ENCODE measurements around the gene AXDND1.

Gene AXDND1

DNA sequence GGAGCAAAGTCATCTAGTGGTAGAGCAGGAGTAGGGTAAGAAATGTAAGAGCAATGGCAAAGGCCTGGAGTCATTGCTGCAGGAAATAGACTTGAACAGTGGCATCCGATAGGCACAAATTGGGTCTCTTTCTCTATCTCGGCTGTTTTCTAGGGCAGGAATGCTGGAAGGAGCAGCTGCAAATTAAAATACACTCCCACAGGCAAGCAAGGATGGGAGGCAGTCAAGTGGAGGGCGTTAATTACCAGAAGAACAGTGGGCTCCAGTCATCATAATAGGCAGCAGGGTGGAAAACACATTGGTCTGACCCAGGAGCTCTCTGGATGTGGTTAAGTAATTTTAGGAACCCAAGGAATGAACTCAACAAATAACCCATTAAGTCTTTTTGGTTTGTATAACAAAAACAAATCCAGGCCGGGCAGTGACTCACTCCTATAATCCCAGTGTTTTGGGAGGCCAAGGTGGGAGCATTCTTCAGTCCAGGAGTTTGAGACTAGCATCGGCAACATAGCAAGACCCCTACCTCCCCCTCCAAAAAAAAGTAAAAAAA is 218.1 kb downstream of the AXDND1 start:
- no peak for DNase-seq

DNA sequence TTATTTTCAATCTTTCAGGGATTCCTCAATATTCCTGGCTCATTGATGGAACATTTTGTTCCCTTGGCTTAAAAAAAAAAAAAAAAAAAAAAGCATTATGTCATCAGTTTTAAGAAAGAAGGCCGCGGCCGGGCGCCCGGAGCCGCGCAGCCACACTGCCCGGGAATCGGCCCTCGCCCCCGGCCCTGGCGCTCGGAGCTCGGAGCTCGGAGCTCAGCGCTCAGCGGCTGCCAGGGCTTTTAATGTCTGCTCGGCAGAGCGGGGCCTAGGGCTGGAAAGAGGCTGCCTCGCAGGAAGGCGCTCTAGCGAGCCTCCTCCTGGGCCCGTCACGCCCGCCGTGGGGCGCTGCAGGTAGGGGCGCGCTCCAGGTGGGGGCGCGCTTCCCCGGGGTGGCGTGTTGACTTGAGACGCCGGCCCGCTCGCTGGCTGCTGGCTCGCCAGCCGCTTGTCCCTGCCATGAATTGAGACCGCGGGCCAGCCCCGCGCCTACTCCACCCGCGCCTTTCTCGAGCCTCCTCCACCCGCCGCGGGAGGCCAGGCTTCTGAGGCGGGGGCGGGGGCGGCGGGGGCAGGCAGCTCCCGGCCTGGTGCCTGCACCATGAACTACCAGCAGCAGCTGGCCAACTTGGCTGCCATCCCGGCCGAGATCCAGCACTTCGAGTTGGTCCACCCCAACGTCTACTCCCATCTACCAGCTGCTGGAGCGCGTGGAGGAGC is 220.5 kb downstream of the AXDND1 start:
- peak; percentile 56 for DNase-seq

DNA sequence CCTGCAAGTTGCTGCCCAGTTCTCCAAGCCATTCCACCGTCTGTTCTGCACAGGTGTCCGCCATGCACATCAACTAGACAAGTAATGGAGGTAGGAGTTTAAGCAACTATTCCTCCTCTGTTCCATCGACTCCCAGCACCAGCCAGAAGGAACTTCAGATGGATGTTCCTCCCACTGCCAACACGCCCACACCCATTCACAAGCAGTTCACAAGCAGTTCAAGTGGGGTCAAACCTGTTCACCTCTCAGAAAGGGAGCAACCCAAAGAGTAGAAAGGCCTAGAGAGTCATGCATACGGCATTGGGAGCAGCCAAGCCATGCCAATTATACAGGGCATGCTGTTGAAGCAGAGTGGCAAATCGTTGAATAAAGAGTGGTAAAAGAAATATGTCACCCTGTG is 221.6 kb downstream of the AXDND1 start:
- DNase-seq, result no peak

DNA sequence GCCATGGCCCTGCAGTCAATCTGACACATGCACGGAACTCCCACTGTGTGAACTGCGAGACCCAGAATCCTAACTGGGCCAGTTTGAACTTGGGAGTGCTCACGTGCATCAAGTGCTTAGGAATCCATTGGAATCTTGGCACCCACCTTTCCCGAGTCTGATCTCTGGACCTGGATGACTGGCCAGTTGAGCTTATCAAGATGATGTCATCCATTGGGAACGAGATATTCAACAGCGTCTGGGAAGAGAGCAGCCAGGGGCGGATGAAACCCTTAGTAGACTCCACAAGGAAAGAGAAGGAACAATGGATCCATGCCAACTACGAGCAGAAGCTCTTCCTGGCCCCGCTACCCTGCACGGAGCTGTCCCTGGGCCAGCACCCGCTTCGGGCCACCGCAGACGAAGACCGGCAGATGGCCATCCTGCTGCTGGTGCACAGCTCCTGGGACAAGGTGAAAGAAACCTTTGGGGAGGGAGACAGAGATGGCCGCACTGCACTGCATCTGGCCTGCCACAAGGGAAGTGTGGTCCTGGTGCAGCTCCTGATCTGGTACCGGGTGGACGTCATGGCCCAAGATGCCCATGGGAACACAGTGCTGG is 222.8 kb downstream of the AXDND1 start:
- DNase-seq, result no peak

DNA sequence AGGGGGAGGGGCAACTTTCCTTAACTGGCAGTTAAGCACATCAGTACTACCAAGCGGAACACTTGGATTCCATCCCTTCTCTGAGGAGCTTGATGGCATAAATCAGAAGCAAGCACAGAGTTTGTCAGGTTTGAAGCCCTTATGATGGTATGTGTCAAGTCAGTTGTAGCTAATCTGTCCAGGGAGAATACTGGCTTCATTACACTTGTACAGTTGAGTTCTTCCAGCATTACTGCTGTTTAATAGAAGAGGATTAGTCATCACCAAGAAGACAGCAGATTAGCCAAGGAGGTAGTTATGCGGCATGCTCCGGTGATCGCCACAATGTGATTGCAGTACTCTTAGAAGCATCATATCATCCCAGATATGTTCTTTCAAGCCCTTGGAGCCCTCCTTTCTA is 223.7 kb downstream of the AXDND1 start:
- DNase-seq, result no peak

DNA sequence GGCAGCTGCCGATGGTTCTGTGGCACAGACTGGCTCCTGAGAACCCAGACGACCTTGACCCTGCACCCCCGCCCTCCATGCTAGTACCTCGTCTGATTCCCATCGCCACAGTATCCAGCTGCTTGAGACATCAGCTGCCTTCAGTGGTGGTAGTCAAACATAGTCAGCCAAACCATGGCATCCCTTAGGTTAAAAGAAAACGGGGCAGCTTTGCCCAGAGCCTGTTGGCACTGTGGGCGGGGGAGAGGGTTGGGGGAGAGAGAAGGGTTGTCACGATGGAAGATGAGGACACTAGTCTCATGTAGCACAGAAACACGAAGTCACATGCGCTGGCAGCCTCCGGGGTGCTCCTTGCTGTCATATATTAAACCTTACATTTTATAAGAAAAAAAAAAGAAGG is 224.9 kb downstream of the AXDND1 start:
- no peak for DNase-seq

DNA sequence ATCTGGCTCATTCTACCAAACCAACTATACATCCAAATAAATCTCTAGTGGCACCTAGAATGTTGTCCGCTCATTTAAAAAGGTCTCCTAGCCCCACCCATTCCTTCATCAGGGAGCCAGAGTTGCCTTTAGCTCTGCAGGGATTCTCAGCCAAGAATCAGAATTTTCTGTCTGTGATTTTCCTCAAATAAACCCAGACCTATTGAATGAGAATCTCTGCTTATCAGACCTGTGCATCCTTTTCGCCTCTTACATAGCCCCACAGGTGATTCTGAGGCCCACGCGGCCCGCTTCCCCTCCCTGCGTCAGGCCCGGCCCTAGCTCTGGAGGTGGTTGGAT is 225.5 kb downstream of the AXDND1 start:
- DNase-seq, result no peak

DNA sequence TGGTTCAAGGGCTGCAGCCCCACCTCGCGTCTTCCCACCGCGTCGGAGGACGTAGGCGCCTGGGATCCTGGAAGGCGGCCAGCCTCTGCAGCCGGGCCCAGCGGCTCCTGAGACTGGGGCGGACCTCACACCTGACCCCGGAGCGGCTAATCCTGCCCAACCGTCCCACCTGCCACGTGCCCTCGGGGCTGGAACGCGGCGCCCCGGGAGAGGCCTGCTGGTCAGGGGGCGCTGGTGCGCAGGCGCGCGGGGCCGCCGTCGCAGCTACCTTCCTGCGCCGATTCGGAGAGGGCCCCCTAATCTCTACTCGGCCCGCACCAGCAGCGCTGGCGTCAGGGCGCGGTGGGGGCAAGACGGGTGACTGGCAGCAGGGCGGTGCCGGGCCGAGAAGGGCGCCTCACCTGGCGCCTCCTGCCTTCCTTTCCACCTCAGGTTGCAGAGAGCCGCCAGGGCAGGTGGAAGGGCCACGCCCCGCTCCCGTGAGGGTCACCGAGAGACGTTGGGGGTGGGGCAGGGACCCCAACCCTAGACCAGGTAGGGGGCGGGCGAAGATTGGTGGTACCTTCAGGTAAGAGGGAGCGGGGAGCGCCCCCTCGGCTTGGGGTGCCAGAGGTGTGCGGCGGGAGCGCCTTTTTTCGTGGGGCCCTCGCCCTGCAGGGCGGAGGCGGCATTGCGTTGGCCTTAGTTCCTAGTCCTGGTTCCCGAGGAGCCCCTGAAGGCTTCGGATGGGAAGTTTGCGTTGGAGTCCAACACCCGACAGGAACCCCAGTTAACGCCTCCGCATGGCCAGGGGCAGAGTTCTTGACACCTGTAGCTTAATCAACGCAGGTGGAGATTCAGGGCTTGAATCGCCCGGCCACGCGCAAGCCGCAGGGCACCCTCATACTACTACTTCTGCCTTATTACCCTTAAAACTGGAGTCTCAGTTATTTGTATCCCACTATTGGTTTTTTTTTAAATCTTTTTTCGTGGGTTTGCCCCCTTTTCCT is 226.1 kb downstream of the AXDND1 start, which contains the start of gene TDRD5:
Gene TDRD5, plus strand, starts transcription at position 241 of the 989 bp plus-strand sequence. CDS start 784 bp downstream, outside the sequence.
- DNase-seq, result peak; percentile 28

DNA sequence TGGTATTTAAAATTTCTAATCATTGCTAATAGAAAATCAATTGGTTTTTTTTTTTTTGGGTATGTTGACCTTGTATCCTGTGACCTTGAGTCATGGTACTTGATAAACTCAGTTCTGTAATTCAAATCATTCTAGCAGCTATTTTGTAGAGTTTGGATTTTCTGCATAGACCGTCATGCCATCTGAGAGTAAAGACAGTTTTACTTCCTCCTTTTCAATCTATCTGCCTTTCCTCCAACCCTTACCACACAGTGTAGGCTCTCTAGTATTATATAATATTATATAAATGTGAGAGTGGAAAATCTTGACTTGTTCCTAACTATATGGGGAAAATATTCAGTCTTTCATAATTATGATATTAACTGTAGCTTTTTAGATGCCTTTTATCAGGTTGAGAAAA is 232.9 kb downstream of the AXDND1 start:
- no peak for DNase-seq

DNA sequence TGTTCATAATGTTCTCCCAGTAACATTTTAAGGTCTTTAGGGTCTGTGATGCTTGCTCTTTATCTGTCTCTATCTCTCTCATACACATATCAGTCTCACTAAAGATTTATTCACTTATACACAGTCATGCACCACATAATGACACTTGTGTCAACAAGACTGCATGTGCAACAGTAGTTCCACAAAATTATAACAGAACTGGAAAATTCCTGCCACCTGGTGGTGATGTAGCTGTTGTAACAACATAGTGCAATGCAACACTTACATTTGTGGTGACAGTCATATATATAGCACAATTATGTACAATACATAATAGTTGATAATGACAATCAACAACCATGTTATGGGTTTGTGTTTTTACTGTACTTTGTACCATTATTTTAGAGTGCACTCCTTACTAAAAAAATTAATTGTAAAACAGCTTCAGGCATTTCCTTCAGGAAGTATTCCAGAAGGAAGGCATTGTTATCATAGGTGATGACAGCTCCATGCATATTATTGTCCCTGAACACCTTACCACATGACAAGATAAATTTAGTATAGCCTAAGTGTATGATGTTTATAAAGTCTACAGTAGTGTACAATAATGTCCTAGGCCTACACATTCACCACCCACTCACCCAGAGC is 234.0 kb downstream of the AXDND1 start:
- peak; percentile 61 for DNase-seq

DNA sequence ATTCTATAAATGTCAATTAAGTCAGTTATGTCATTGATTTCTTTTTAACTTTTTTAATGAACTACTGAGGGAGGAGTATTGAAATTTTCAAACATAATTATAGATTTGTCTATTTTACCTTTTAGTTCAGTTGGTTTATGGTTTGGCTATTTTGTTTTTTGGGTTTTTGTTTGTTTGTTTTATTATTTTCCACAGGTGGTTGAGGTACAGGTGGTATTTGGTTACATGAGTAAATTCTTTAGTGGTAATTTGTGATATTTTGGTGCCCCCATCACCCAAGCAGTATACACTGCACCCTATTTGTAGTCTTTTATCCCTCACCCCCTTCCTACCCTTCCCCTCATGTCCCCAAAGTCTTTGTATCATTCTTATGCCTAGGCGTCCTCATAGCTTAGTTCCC is 235.3 kb downstream of the AXDND1 start:
- DNase-seq, result no peak

All from NCI-H345 (cell line).